Right lobe of liver (tissue), 4 donors: Measurements from ENCODE around the gene GLS2.

ENCODE experiments used
- CTCF ChIP-seq, 4 donors: fragments of 200-600 bp in 3 of 4; fragments of 450-650 bp in 1 of 4; IDR thresholded peaks; one replicate each; pipeline versions ENCODE4 v1.5.1 to v1.8.0; 2016 to 2022; ENCODE audit warnings: antibody characterized with exemption in 4 of 4, mild to moderate bottlenecking in 2 of 4
- POLR2A ChIP-seq: fragments of 450-650 bp; IDR thresholded peaks from one replicate; pipeline ENCODE4 v1.6.1; 2017; ENCODE audit warnings: antibody characterized with exemption, mild to moderate bottlenecking
- donor health status: DM: no; HTN: no; CAD: no.
- donor health status: DM: no; HTN: no; CAD: no.
- donor health status: DM: no; HTN: yes; CAD: no.

- TF ChIP-seq CTCF (IDR thresholded peaks at IDR 0.05), result no peak
- no peak for TF ChIP-seq POLR2A
Measured at GRCh38 chr12:56528846-56529245, 40.9 kb upstream of the GLS2 start.
